IMR-90 (cell line): ENCODE data around the gene FOXQ1.

Source experiments
- CEBPB ChIP-seq: IDR thresholded peaks from 2 replicates; pipeline ENCODE4 v1.6.1; 2012; ENCODE audit warnings: low read depth, low read length, improper control_type of control experiment
- CHD1 ChIP-seq: IDR thresholded peaks from 2 replicates; pipeline ENCODE4 v1.6.1; 2012; ENCODE audit warnings: low read depth, low read length, improper control_type of control experiment
- CTCF ChIP-seq: conservative IDR thresholded peaks from 2 replicates; pipeline ENCODE4 v1.5.1; 2012; ENCODE audit warnings: mild to moderate bottlenecking, low read depth, low read length, improper control_type of control experiment
- MAFK ChIP-seq: IDR thresholded peaks from 2 replicates; pipeline ENCODE4 v1.6.1; 2012; ENCODE audit warnings: low read depth, low read length, improper control_type of control experiment
- MXI1 ChIP-seq: IDR thresholded peaks from 2 replicates; pipeline ENCODE4 v1.6.1; 2012; ENCODE audit warnings: low read depth, mild to moderate bottlenecking, low read length, moderate library complexity, borderline replicate concordance
- NFE2L2 ChIP-seq: fragments of 150-350 bp; IDR thresholded peaks from 2 replicates; pipeline ENCODE4 v1.6.1; 2016; ENCODE audit warnings: low read depth, mild to moderate bottlenecking, low read length
- POLR2A ChIP-seq: IDR thresholded peaks from 2 replicates; pipeline ENCODE4 v1.6.1; 2012; ENCODE audit warnings: mild to moderate bottlenecking, low read depth, low read length
- RAD21 ChIP-seq: IDR thresholded peaks from 2 replicates; pipeline ENCODE4 v1.6.1; 2012; ENCODE audit warnings: low read length, improper control_type of control experiment
- TF ChIP-seq, protein P1 (sequence below): fragments of 150-350 bp; IDR thresholded peaks from 2 replicates; pipeline ENCODE4 v1.6.1; 2017; ENCODE audit warnings: mild to moderate bottlenecking, antibody characterized with exemption, low read length, low read depth

DNA sequence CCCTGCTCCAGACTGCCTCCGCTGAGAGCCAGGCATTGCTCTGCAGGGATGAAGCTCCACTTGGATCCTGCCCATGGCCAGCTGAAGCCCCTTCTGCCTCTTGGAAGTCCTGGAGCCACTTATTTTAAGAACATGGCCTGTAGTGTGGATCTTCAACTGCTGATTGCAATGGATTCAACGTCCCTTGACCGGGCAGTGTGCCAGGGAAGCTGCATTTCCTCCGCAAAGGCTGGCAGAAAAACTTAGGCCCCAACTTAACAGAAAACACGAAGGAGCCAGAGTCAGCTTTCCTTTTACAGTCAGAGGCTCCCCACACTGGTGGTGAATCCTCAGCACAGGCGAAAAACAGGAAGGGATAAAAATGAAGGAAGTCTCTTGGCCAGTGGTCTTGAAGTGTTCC is 26.3 kb upstream of the FOXQ1 start:
- no peak for TF ChIP-seq NFE2L2
- TF ChIP-seq, protein P1, sequence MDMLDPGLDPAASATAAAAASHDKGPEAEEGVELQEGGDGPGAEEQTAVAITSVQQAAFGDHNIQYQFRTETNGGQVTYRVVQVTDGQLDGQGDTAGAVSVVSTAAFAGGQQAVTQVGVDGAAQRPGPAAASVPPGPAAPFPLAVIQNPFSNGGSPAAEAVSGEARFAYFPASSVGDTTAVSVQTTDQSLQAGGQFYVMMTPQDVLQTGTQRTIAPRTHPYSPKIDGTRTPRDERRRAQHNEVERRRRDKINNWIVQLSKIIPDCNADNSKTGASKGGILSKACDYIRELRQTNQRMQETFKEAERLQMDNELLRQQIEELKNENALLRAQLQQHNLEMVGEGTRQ, result no peak
- TF ChIP-seq CEBPB, result no peak
- TF ChIP-seq RAD21, result no peak
- 0 out of 2 replicates have a peak, but pooled peaks have one; percentile 20 for TF ChIP-seq CTCF
- no peak for TF ChIP-seq POLR2A
- TF ChIP-seq MAFK, result no peak
- no peak for TF ChIP-seq CHD1
- TF ChIP-seq MXI1, result no peak
